HUES48 (cell line): ENCODE measurements around the gene ACSL4.
A peak's percentile ranks its signal among the peaks of the same experiment; 100 is the strongest.
"Not testable (repeated sequence)": the region's sequence is repeated elsewhere in the genome, so short reads cannot be mapped to it uniquely, and the experiment has no call there.

Experiments used
- H3K27ac ChIP-seq: one replicate; pipeline ENCODE4 v1.7.0; 2013; ENCODE audit warnings: low read depth, low read length, inconsistent platforms
- H3K27me3 ChIP-seq: 2 replicates; pipeline ENCODE4 v1.6.1; 2013; ENCODE audit warnings: mild to moderate bottlenecking, low read length; ENCODE audit not compliant: control insufficient read depth, insufficient read depth
- H3K36me3 ChIP-seq: 2 replicates; pipeline ENCODE4 v1.6.1; 2013; ENCODE audit warnings: low read length; ENCODE audit not compliant: control insufficient read depth, insufficient read depth
- H3K4me1 ChIP-seq: 2 replicates; pipeline ENCODE4 v1.6.1; 2013; ENCODE audit warnings: mild to moderate bottlenecking, low read length; ENCODE audit not compliant: control insufficient read depth, insufficient read depth
- H3K4me3 ChIP-seq: 2 replicates; pipeline ENCODE4 v1.5.1; 2013; ENCODE audit warnings: mild to moderate bottlenecking, low read depth, low read length
- H3K9ac ChIP-seq: 2 replicates; pipeline ENCODE4 v1.6.1; 2013; ENCODE audit warnings: mild to moderate bottlenecking, low read depth, low read length, moderate library complexity
- H3K9me3 ChIP-seq: 2 replicates; pipeline ENCODE4 v1.6.1; 2013; ENCODE audit warnings: low read length; ENCODE audit not compliant: control insufficient read depth, insufficient read depth

The ACSL4 gene

GRCh38 chrX:109637477-109637876 is 95.6 kb downstream of the ACSL4 start:
- H3K27me3 ChIP-seq, H3K4me1 ChIP-seq, H3K36me3 ChIP-seq, H3K4me3 ChIP-seq, H3K9ac ChIP-seq, H3K27ac ChIP-seq, H3K9me3 ChIP-seq: not testable (repeated sequence)

- Histone ChIP-seq H3K27ac (no peak overlapping the region), H3K9me3 (no peaks in the 10 kb centered on the region), H3K9ac (no peak overlapping the region), H3K4me3 (no peak overlapping the region), H3K27me3 (no peaks in the 10 kb centered on the region), H3K4me1 (peaks cover 4% of the 10 kb centered on the region), H3K36me3 (no peaks in the 10 kb centered on the region)
These were observed 97.9 kb downstream of the ACSL4 start for GRCh38 chrX:109635146-109635545.

- Histone ChIP-seq H3K4me1 (peaks cover 4% of the 10 kb centered on the region), H3K36me3 (no peaks in the 10 kb centered on the region), H3K4me3 (no peak overlapping the region), H3K27ac (no peak overlapping the region), H3K9me3 (no peaks in the 10 kb centered on the region), H3K9ac (no peak overlapping the region), H3K27me3 (0 out of 2 replicates have a peak, but pooled peaks cover 3% of the 10 kb centered on the region)
These were observed 100.1 kb downstream of the ACSL4 start for GRCh38 chrX:109632906-109633504.

GRCh38 chrX:109629310-109629709 is 103.7 kb downstream of the ACSL4 start:
- peaks cover 25% of the 10 kb centered on the region for H3K27me3 ChIP-seq
- no peak overlapping the region for H3K4me3 ChIP-seq
- peaks cover 4% of the 10 kb centered on the region for H3K4me1 ChIP-seq
- H3K27ac ChIP-seq: no peak overlapping the region
- H3K9me3 ChIP-seq: no peaks in the 10 kb centered on the region
- no peak overlapping the region for H3K9ac ChIP-seq
- H3K36me3 ChIP-seq: no peaks in the 10 kb centered on the region

- Histone ChIP-seq H3K9ac (no peak overlapping the region), H3K4me3 (no peak overlapping the region), H3K9me3 (no peaks in the 10 kb centered on the region), H3K36me3 (no peaks in the 10 kb centered on the region), H3K27ac (no peak overlapping the region), H3K4me1 (peaks cover 5% of the 10 kb centered on the region; the same call in 1 of the 2 replicates), H3K27me3 (peaks cover 35% of the 10 kb centered on the region)
These were observed 106.4 kb downstream of the ACSL4 start for GRCh38 chrX:109626637-109627036.

GRCh38 chrX:109624641-109625616 is 108.1 kb downstream of the ACSL4 start, which contains the start of gene KCNE5:
KCNE5 (minus strand) TSS chrX:109625172; CDS start chrX:109625020, 152 bp downstream.
- H3K27ac ChIP-seq: no peak within 1 kb of the TSS
- H3K36me3 ChIP-seq: no peaks in the 10 kb centered on the region
- no peaks in the 10 kb centered on the region for H3K9me3 ChIP-seq
- peaks cover 35% of the 10 kb centered on the region for H3K27me3 ChIP-seq
- H3K9ac ChIP-seq: peak within 1 kb of the TSS; percentile 48; the same call in 1 of the 2 replicates
- peaks cover 5% of the 10 kb centered on the region; the same call in 1 of the 2 replicates for H3K4me1 ChIP-seq
- H3K4me3 ChIP-seq: peak within 1 kb of the TSS; percentile 44

GRCh38 chrX:109623997-109624396 is 109.1 kb downstream of the ACSL4 start:
- Histone ChIP-seq H3K27ac (no peak overlapping the region), H3K27me3 (peaks cover 37% of the 10 kb centered on the region), H3K36me3 (no peaks in the 10 kb centered on the region), H3K9me3 (no peaks in the 10 kb centered on the region), H3K4me3 (peak overlapping the region; percentile 44; the same call in 1 of the 2 replicates), H3K4me1 (peaks cover 5% of the 10 kb centered on the region; the same call in 1 of the 2 replicates), H3K9ac (no peak overlapping the region)

GRCh38 chrX:109622270-109622669 is 110.8 kb downstream of the ACSL4 start:
- no peaks in the 10 kb centered on the region for H3K36me3 ChIP-seq
- peaks cover 27% of the 10 kb centered on the region for H3K27me3 ChIP-seq
- H3K9ac ChIP-seq: no peak overlapping the region
- H3K27ac ChIP-seq: no peak overlapping the region
- no peak overlapping the region for H3K4me3 ChIP-seq
- H3K4me1 ChIP-seq: peaks cover 5% of the 10 kb centered on the region; the same call in 1 of the 2 replicates
- no peaks in the 10 kb centered on the region for H3K9me3 ChIP-seq

- Histone ChIP-seq H3K27ac (no peak overlapping the region), H3K9ac (no peak overlapping the region), H3K9me3 (no peaks in the 10 kb centered on the region), H3K36me3 (no peaks in the 10 kb centered on the region), H3K4me3 (no peak overlapping the region), H3K27me3 (peaks cover 22% of the 10 kb centered on the region), H3K4me1 (peaks cover 5% of the 10 kb centered on the region; the same call in 1 of the 2 replicates)
These were observed 113.3 kb downstream of the ACSL4 start for GRCh38 chrX:109619771-109620170.

- no peak overlapping the region for H3K4me3 ChIP-seq
- no peak overlapping the region for H3K27ac ChIP-seq
- no peaks in the 10 kb centered on the region for H3K9me3 ChIP-seq
- no peak overlapping the region for H3K9ac ChIP-seq
- H3K36me3 ChIP-seq: no peaks in the 10 kb centered on the region
- no peaks in the 10 kb centered on the region for H3K4me1 ChIP-seq
- H3K27me3 ChIP-seq: 0 out of 2 replicates have a peak, but pooled peaks cover 10% of the 10 kb centered on the region
These were observed 118.1 kb downstream of the ACSL4 start for GRCh38 chrX:109614951-109615350.

- Histone ChIP-seq H3K4me3 (no peak overlapping the region), H3K27me3 (peaks cover 20% of the 10 kb centered on the region), H3K27ac (no peak overlapping the region), H3K4me1 (peaks cover 13% of the 10 kb centered on the region; the same call in 1 of the 2 replicates), H3K9ac (no peak overlapping the region), H3K36me3 (no peaks in the 10 kb centered on the region), H3K9me3 (no peaks in the 10 kb centered on the region)
These were observed 131.6 kb downstream of the ACSL4 start for GRCh38 chrX:109601486-109601885.
